ENCODE measurements around the gene GRHL1.

GRHL1 gene

GRCh38 chr2:9983401-9984216 is 32.1 kb downstream of the GRHL1 start:
- H3K4me3 ChIP-seq (replicated peaks; ENCODE audit: low read depth, low read length): no peak overlapping the region
- TF ChIP-seq CTCF (IDR thresholded peaks at IDR 0.05; ENCODE audit: low read length, missing control alignments): no peak
- DNase-seq (ENCODE audit: low read depth): no peak

- H3K4me3 ChIP-seq (replicated peaks; ENCODE audit: low read depth, low read length): no peak overlapping the region
- DNase-seq (ENCODE audit: low read depth): peak; percentile 68
- TF ChIP-seq CTCF (IDR thresholded peaks at IDR 0.05; ENCODE audit: low read length, missing control alignments): peak; percentile 69
Measured at GRCh38 chr2:9984217-9984739, 32.8 kb downstream of the GRHL1 start.

- no peak for TF ChIP-seq CTCF (IDR thresholded peaks at IDR 0.05; ENCODE audit: low read length, missing control alignments)
- H3K4me3 ChIP-seq (replicated peaks; ENCODE audit: low read depth, low read length): no peak overlapping the region
- no peak for DNase-seq (ENCODE audit: low read depth)
Measured at GRCh38 chr2:9984871-9985480, 33.5 kb downstream of the GRHL1 start.

GRCh38 chr2:9985531-9986328 is 34.2 kb downstream of the GRHL1 start:
- no peak for DNase-seq (ENCODE audit: low read depth)
- no peak for TF ChIP-seq CTCF (IDR thresholded peaks at IDR 0.05; ENCODE audit: low read length, missing control alignments)
- H3K4me3 ChIP-seq (replicated peaks; ENCODE audit: low read depth, low read length): no peak overlapping the region

GRCh38 chr2:9988320-9988719 is 36.8 kb downstream of the GRHL1 start:
- H3K4me3 ChIP-seq (replicated peaks; ENCODE audit: low read depth, low read length): no peak overlapping the region
- no peak for DNase-seq (ENCODE audit: low read depth)
- TF ChIP-seq CTCF (IDR thresholded peaks at IDR 0.05; ENCODE audit: low read length, missing control alignments): no peak

GRCh38 chr2:9990736-9991135 is 39.2 kb downstream of the GRHL1 start:
- no peak for TF ChIP-seq CTCF (IDR thresholded peaks at IDR 0.05; ENCODE audit: low read length, missing control alignments)
- H3K4me3 ChIP-seq (replicated peaks; ENCODE audit: low read depth, low read length): no peak overlapping the region
- no peak for DNase-seq (ENCODE audit: low read depth)

Measured in fibroblast of pulmonary artery (primary cell).